NCI-H1105 (cell line): ENCODE results near the gene FLOT1.
"Not testable (repeated sequence)": the region's sequence is repeated elsewhere in the genome, so short reads cannot be mapped to it uniquely, and the experiment has no call there.

Source experiments
- DNase-seq: peaks from one replicate; lab custom pipeline; 2025; lab: John Stamatoyannopoulos, UW

FLOT1 gene

GRCh38 chr6:30723159-30723842 is 19.2 kb downstream of the FLOT1 start:
- not testable (repeated sequence) for DNase-seq

- DNase-seq, result peak; percentile 51
These were observed 20.0 kb downstream of the FLOT1 start for GRCh38 chr6:30722280-30723112.

GRCh38 chr6:30722025-30722279 is 20.5 kb downstream of the FLOT1 start:
- not testable (repeated sequence) for DNase-seq

- DNase-seq, result peak; percentile 91
These were observed 21.1 kb downstream of the FLOT1 start for GRCh38 chr6:30721198-30722024.

- peak; percentile 72 for DNase-seq
These were observed 21.7 kb downstream of the FLOT1 start for GRCh38 chr6:30720738-30721197.

- DNase-seq, result peak; percentile 98
These were observed 22.4 kb downstream of the FLOT1 start, which contains the start of gene TUBB for GRCh38 chr6:30719791-30720737. Gene TUBB (plus strand): TSS chr6:30720352. CDS start chr6:30720507, 155 bp downstream.

- no peak for DNase-seq
These were observed 23.1 kb downstream of the FLOT1 start for GRCh38 chr6:30719356-30719755.

- DNase-seq, result not testable (repeated sequence)
These were observed 24.4 kb downstream of the FLOT1 start for GRCh38 chr6:30717845-30718720.

GRCh38 chr6:30717129-30717844 is 25.2 kb downstream of the FLOT1 start, which contains the start of gene MDC1:
Gene MDC1 (minus strand): TSS chr6:30717281. CDS start chr6:30715175, 2,106 bp downstream.
- DNase-seq, result peak; percentile 100

- DNase-seq, result no peak
These were observed 25.7 kb downstream of the FLOT1 start for GRCh38 chr6:30716879-30717128.

GRCh38 chr6:30714263-30714662 is 28.2 kb downstream of the FLOT1 start:
- DNase-seq, result no peak

- no peak for DNase-seq
These were observed 30.0 kb downstream of the FLOT1 start for GRCh38 chr6:30712441-30712945.

- no peak for DNase-seq
These were observed 30.6 kb downstream of the FLOT1 start for GRCh38 chr6:30711758-30712380.

- DNase-seq, result no peak
These were observed 33.2 kb downstream of the FLOT1 start for GRCh38 chr6:30709101-30709868.

GRCh38 chr6:30707281-30707850 is 35.1 kb downstream of the FLOT1 start:
- peak; percentile 74 for DNase-seq

- DNase-seq, result no peak
These were observed 36.9 kb downstream of the FLOT1 start for GRCh38 chr6:30705620-30706019.

- no peak for DNase-seq
These were observed 38.7 kb downstream of the FLOT1 start for GRCh38 chr6:30703821-30704220.

GRCh38 chr6:30703011-30703410 is 39.5 kb downstream of the FLOT1 start:
- DNase-seq, result no peak
